Fibroblast of lung (primary cell): ENCODE results near the gene APOBEC4. TPM values are rescaled to one million over a fixed set of nuclear protein-coding genes. Genes with fewer than 3 reads are reported as not detected.

Experiments used
- DNase-seq, 2 donors: peaks; one replicate each; pipeline versions ENCODE4 v3.0.0 to v3.0.0-alpha.2; 2010; ENCODE audit warnings: low read depth in 2 of 2
- H2AFZ ChIP-seq: 2 replicates; pipeline ENCODE4 v1.5.1; 2012; ENCODE audit warnings: low read length, control low read depth, inconsistent platforms
- H3K27ac ChIP-seq: 2 replicates; pipeline ENCODE4 v1.5.1; 2011; ENCODE audit warnings: low read length, control low read depth; ENCODE audit not compliant: insufficient read depth
- H3K27me3 ChIP-seq: 2 replicates; pipeline ENCODE4 v1.5.1; 2011; ENCODE audit warnings: mild to moderate bottlenecking, low read length; ENCODE audit not compliant: control insufficient read depth, insufficient read depth
- H3K36me3 ChIP-seq: 2 replicates; pipeline ENCODE4 v1.5.1; 2011; ENCODE audit warnings: low read length; ENCODE audit not compliant: control insufficient read depth, insufficient read depth
- H3K4me1 ChIP-seq: 2 replicates; pipeline ENCODE4 v1.5.1; 2011; ENCODE audit warnings: low read length; ENCODE audit not compliant: control insufficient read depth, insufficient read depth; ENCODE audit errors: extremely low read depth
- H3K4me2 ChIP-seq: 2 replicates; pipeline ENCODE4 v1.5.1; 2011; ENCODE audit warnings: low read length, control low read depth; ENCODE audit not compliant: insufficient read depth; ENCODE audit errors: extremely low read depth
- H3K4me3 ChIP-seq, 4 experiments: fragments of 200-600 bp in 1 of 4; sonication (generic) in 1 of 4; replicated peaks in 1 of 4; 2 replicates each; pipeline ENCODE4 v1.5.1; 2011 to 2016; ENCODE audit warnings: low read length in 4 of 4, low read depth in 3 of 4, mild to moderate bottlenecking in 3 of 4, control low read depth in 2 of 4, inconsistent platforms in 1 of 4, mixed read lengths in 1 of 4; ENCODE audit not compliant: insufficient read depth in 1 of 4; ENCODE audit errors: control extremely low read depth in 1 of 4
- H3K79me2 ChIP-seq: 2 replicates; pipeline ENCODE4 v1.5.1; 2012; ENCODE audit warnings: mild to moderate bottlenecking, low read length, inconsistent platforms; ENCODE audit not compliant: control insufficient read depth, insufficient read depth
- H3K9ac ChIP-seq: 2 replicates; pipeline ENCODE4 v1.5.1; 2011; ENCODE audit warnings: mild to moderate bottlenecking, low read length, control low read depth; ENCODE audit not compliant: insufficient read depth
- H3K9me3 ChIP-seq: 2 replicates; pipeline ENCODE4 v1.5.1; 2012; ENCODE audit warnings: low read depth, low read length; ENCODE audit not compliant: control insufficient read depth, insufficient read depth
- H4K20me1 ChIP-seq: 2 replicates; pipeline ENCODE4 v1.5.1; 2011; ENCODE audit warnings: low read length; ENCODE audit not compliant: control insufficient read depth, insufficient read depth; ENCODE audit errors: extremely low read depth
- EZH2 ChIP-seq: IDR thresholded peaks from 2 replicates; pipeline ENCODE4 v1.5.1; 2012; ENCODE audit warnings: low read length, control low read depth, mild to moderate bottlenecking; ENCODE audit errors: missing control alignments
- polyA plus RNA-seq, 2 donors: library from polyadenylated mRNA; depleted of rRNA in 1 of 2; stranded (reverse) in 1 of 2; unstranded in 1 of 2; fragments of >200 nt; gene quantifications; 2 replicates each; pipeline ENCODE4 v1.2.1, GENCODE V29; 2011 to 2012; ENCODE audit warnings: missing spikeins in 1 of 2
- total RNA-seq: library from RNA; depleted of rRNA; stranded (reverse); fragments of >200 nt; gene quantifications from 2 replicates; pipeline ENCODE4 v1.2.1, GENCODE V29; 2014
- TF ChIP-seq, protein P1 (sequence below), 2 donors: IDR thresholded peaks in 1 of 2; conservative IDR thresholded peaks in 1 of 2; 1 replicate in 1 of 2; 2 replicates in 1 of 2; pipeline ENCODE4 v1.5.1; 2011 to 2012; ENCODE audit warnings: low read length in 2 of 2, control low read depth in 1 of 2, inconsistent platforms in 1 of 2, low read depth in 1 of 2, mild to moderate bottlenecking in 1 of 2

APOBEC4 gene
- total and polyA plus RNA-seq, 2 donors (not counting 1 experiment from before 2014, with no cell fraction given) = not detected

DNA sequence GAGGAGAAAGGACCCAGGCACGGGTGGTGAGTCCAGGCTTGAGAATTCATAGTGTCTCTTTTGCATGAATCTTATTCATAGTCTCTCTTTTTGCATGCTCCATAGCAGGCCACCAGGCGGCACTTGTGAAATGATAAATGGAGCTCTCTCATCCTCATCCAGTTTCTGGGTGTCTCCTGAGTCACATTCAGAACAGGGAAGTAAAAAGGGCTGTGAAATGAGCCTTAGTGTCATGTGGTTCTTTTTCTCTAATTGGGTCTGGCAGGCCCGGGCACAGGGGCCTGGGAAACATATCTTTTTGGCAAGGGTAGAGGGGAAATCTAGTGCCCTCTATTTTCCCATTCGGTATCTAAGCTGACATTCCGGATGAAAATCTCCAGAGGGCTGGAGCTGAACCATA is 43.8 kb downstream of the APOBEC4 start:
- Histone ChIP-seq H3K27me3 (no peaks in the 10 kb centered on the region), H3K9me3 (no peaks in the 10 kb centered on the region), H2AFZ (peak overlapping the region; percentile 9), H3K9ac (no peak overlapping the region), H3K79me2 (no peaks in the 10 kb centered on the region), H3K4me3 (no peak overlapping the region), H3K27ac (peak overlapping the region; percentile 53), H3K36me3 (no peaks in the 10 kb centered on the region), H4K20me1 (no peaks in the 10 kb centered on the region), H3K4me1 (peaks cover 16% of the 10 kb centered on the region), H3K4me2 (peak overlapping the region; percentile 5)
- peak; percentile 65 to 71 for DNase-seq
- TF ChIP-seq, protein P1, sequence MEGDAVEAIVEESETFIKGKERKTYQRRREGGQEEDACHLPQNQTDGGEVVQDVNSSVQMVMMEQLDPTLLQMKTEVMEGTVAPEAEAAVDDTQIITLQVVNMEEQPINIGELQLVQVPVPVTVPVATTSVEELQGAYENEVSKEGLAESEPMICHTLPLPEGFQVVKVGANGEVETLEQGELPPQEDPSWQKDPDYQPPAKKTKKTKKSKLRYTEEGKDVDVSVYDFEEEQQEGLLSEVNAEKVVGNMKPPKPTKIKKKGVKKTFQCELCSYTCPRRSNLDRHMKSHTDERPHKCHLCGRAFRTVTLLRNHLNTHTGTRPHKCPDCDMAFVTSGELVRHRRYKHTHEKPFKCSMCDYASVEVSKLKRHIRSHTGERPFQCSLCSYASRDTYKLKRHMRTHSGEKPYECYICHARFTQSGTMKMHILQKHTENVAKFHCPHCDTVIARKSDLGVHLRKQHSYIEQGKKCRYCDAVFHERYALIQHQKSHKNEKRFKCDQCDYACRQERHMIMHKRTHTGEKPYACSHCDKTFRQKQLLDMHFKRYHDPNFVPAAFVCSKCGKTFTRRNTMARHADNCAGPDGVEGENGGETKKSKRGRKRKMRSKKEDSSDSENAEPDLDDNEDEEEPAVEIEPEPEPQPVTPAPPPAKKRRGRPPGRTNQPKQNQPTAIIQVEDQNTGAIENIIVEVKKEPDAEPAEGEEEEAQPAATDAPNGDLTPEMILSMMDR (conservative IDR thresholded peaks at IDR 0.05 in 1 of 2, IDR thresholded peaks at IDR 0.05 in 1 of 2; ENCODE audit: low read depth in 1 of 2, low read length in 2 of 2) = peak; percentile 63 to 70
- no peak for TF ChIP-seq EZH2

DNA sequence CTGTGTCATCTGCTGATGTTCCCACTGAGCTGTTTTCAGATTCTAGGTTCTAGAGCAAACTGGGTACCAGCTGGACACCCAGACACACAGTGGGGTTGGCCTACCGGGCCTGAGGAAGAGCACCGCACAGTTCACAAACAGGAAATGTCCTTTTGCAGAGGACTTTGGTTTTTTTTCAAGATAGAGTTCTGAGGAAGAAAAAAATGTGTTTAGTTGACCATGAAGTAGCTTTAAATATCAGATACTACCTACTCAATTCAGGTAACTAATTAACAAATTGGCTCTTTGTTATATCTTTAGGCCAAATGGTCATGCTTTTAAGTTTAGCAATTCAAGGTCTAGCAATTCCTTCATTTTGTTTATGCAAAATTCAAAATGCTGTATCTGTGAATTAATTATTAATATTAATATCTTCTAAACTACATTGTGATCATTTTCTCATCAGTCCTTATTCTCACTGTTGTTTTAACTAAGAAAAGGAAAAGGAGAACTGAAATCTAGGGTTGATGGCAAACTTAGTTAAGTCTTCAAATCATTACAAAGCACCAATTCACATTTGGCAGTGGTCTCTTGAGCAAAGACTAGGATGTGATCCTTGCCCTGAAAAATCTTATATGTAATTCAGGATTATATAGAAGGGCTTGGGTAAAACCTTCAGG is 45.7 kb downstream of the APOBEC4 start:
- Histone ChIP-seq H4K20me1 (no peaks in the 10 kb centered on the region), H3K9me3 (no peaks in the 10 kb centered on the region), H3K4me3 (no peak overlapping the region), H3K36me3 (no peaks in the 10 kb centered on the region), H3K9ac (no peak overlapping the region), H3K4me2 (no peak overlapping the region), H3K4me1 (peaks cover 19% of the 10 kb centered on the region), H2AFZ (no peak overlapping the region), H3K27ac (no peak overlapping the region), H3K27me3 (no peaks in the 10 kb centered on the region), H3K79me2 (no peaks in the 10 kb centered on the region)
- no peak for DNase-seq
- TF ChIP-seq EZH2 = no peak

DNA sequence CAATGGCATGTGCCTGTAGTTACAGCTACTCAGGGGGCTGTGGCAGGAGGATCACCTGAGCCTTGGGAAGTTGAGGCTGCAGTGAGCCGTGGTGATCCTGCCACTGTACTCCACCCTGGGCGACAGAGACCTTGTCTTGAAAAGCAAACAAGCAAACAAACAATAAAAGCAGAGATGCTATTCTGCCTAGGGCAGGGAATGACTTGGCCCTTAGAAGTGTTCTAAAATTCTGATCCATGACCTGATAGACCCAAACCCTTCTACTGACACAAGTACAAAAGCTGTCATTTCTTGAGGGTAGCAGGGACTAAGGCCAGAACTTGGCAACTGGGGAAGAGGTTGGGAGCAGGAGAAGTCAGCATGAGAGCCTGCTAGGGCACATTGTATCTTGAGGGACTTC is 47.2 kb downstream of the APOBEC4 start:
- Histone ChIP-seq H3K4me3 (no peak overlapping the region), H3K79me2 (no peaks in the 10 kb centered on the region), H2AFZ (no peak overlapping the region), H3K9me3 (no peaks in the 10 kb centered on the region), H3K4me2 (no peak overlapping the region), H3K9ac (no peak overlapping the region), H3K27me3 (no peaks in the 10 kb centered on the region), H4K20me1 (no peaks in the 10 kb centered on the region), H3K36me3 (no peaks in the 10 kb centered on the region), H3K27ac (no peak overlapping the region), H3K4me1 (peaks cover 19% of the 10 kb centered on the region)
- TF ChIP-seq, protein P1 (conservative IDR thresholded peaks at IDR 0.05 in 1 of 2, IDR thresholded peaks at IDR 0.05 in 1 of 2; ENCODE audit: low read depth in 1 of 2, low read length in 2 of 2) = no peak
- no peak for TF ChIP-seq EZH2
- no peak for DNase-seq
